Chondrocyte (in vitro differentiated cells): ENCODE data around the gene SPC25. TPM values are rescaled to one million over a fixed set of nuclear protein-coding genes. Genes with fewer than 3 reads are reported as not detected.
"Not testable (repeated sequence)": the region's sequence is repeated elsewhere in the genome, so short reads cannot be mapped to it uniquely, and the experiment has no call there.

Experiments
- DNase-seq: peaks from one replicate; pipeline ENCODE4 v3.0.0; 2021; ENCODE audit warnings: mixed read lengths, low spot score
- H3K27ac Mint-ChIP-seq: one replicate; pipeline ENCODE4 v1.8.0; 2021; ENCODE audit warnings: mild to moderate bottlenecking, moderate library complexity, mixed read lengths; ENCODE audit not compliant: unreplicated experiment
- H3K27me3 Mint-ChIP-seq: 2 replicates; pipeline ENCODE4 v1.8.0; 2021; ENCODE audit warnings: low read depth, mixed read lengths
- H3K36me3 Mint-ChIP-seq: 2 replicates; pipeline ENCODE4 v1.8.0; 2021; ENCODE audit warnings: low read depth, mixed read lengths
- H3K4me1 Mint-ChIP-seq: 2 replicates; pipeline ENCODE4 v1.8.0; 2021; ENCODE audit warnings: low read depth, mild to moderate bottlenecking, mixed read lengths
- H3K4me3 Mint-ChIP-seq: one replicate; pipeline ENCODE4 v1.8.0; 2021; ENCODE audit warnings: mild to moderate bottlenecking, moderate library complexity, mixed read lengths; ENCODE audit not compliant: unreplicated experiment
- H3K9me3 Mint-ChIP-seq: 2 replicates; pipeline ENCODE4 v1.8.0; 2021; ENCODE audit warnings: low read depth, mixed read lengths
- long read RNA-seq: library from polyadenylated mRNA; stranded (forward); transcript quantifications from one replicate; pipeline ENCODE4 v2.0.0, GENCODE V29; 2021
- total RNA-seq: library from RNA; stranded (reverse); gene quantifications from 3 replicates; pipeline ENCODE4 v1.2.1, GENCODE V29; 2021
- TF ChIP-seq, protein P1 (sequence below): fragments of 200-600 bp; sonication (generic); IDR thresholded peaks from 2 replicates; pipeline ENCODE4 v1.5.0; 2021; ENCODE audit warnings: antibody characterized with exemption, mild to moderate bottlenecking, moderate library complexity

Gene SPC25, protein sequence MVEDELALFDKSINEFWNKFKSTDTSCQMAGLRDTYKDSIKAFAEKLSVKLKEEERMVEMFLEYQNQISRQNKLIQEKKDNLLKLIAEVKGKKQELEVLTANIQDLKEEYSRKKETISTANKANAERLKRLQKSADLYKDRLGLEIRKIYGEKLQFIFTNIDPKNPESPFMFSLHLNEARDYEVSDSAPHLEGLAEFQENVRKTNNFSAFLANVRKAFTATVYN
- total RNA-seq = 2.8 to 5.2 TPM (median 4.1 TPM) in 3 replicates
- long read RNA-seq, partial matches to known transcripts = 0 of 4 reads
- long read RNA-seq, other reads (novel, unspliced or antisense) = 0 of 4 reads

DNA sequence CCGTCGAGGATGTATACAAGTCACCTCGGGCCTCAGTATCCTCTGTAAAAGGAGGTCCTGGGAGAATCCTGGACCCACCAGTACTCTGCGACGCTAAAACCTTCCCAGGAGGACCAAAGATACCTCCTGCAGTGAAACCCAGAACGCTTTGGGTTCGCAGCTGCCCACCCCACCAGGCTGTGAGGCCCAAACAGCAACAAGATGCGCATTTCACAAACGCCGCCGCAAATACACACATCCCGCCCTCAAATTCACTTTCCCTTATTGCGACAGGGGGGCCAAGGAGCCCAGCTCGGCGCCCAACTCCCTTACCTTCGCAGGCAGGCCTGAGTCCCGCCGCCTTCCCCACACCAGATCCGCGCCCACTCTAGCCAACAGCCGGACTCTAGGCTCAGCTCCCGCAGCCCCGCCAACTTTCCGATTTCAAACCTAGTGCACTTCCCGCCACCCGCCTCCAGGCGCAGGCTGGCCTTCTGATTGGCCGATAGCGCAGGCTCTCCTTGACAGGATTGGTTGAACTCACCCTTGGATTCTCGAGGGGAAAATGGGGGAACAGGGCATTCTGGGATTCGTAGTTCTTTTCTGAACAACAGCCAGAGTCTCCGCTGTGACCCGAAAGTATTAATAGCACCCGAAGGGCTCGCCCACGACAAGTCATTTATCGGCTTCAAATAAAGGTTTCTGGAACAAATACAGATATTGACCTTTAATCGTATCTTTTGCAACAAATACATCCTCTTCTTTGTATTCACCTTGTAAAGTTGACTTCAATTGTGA lies at the start of gene SPC25:
Gene SPC25 (minus strand): TSS at position 425 of the 777 bp plus-strand sequence. CDS start 911 bp downstream, outside the sequence.
- TF ChIP-seq, protein P1, sequence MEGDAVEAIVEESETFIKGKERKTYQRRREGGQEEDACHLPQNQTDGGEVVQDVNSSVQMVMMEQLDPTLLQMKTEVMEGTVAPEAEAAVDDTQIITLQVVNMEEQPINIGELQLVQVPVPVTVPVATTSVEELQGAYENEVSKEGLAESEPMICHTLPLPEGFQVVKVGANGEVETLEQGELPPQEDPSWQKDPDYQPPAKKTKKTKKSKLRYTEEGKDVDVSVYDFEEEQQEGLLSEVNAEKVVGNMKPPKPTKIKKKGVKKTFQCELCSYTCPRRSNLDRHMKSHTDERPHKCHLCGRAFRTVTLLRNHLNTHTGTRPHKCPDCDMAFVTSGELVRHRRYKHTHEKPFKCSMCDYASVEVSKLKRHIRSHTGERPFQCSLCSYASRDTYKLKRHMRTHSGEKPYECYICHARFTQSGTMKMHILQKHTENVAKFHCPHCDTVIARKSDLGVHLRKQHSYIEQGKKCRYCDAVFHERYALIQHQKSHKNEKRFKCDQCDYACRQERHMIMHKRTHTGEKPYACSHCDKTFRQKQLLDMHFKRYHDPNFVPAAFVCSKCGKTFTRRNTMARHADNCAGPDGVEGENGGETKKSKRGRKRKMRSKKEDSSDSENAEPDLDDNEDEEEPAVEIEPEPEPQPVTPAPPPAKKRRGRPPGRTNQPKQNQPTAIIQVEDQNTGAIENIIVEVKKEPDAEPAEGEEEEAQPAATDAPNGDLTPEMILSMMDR = no peak
- H3K4me3 Mint-ChIP-seq = peak within 1 kb of the TSS; percentile 97
- DNase-seq = peak; percentile 93
- no peaks in the 10 kb centered on the region for H3K9me3 Mint-ChIP-seq
- H3K27ac Mint-ChIP-seq = peak within 1 kb of the TSS; percentile 72
- H3K4me1 Mint-ChIP-seq = peaks cover 18% of the 10 kb centered on the region
- H3K27me3 Mint-ChIP-seq = no peaks in the 10 kb centered on the region
- H3K36me3 Mint-ChIP-seq = no peaks in the 10 kb centered on the region

DNA sequence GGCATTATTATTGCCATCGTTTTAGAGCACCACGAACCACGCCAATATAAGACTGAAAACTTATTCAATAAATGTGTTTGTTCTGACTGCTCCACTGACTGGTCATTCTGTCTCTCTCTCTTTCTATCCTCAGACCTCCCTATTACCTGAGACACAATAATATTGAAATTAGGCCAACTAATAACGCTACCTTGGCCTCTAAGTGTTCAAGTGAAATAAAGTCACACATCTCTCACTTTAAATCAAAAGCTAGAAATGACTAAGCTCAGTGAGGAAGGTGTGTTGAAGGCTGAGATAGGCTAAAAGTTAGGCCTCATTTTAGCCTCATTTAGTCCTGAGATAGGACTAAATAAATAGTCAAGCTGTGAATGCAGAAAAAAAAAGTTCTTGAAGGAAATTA lies 49.7 kb upstream of the SPC25 start:
- DNase-seq = no peak
- TF ChIP-seq, protein P1 = no peak
- no peaks in the 10 kb centered on the region for H3K36me3 Mint-ChIP-seq
- no peak overlapping the region for H3K27ac Mint-ChIP-seq
- H3K4me3 Mint-ChIP-seq = no peak overlapping the region
- peaks cover 3% of the 10 kb centered on the region for H3K27me3 Mint-ChIP-seq
- H3K4me1 Mint-ChIP-seq = no peaks in the 10 kb centered on the region
- no peaks in the 10 kb centered on the region for H3K9me3 Mint-ChIP-seq

DNA sequence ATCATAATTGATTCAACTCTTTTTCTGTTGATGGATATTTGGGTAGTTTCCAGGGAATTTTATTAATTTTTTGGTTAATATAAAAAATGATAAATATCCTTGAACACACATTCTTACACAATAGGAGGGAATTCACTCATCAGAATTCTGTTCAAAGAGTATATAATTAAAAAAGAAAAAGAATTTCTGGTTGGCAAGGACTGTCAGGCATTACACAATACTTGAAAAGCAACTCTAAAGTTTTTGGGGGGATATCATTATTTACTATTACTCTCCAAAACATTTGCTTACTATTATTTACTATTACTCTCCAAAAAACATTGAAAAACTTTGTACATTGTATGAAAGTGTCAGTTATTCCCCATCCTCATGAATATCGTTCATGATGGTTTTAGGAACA lies 48.8 kb upstream of the SPC25 start:
- no peaks in the 10 kb centered on the region for H3K4me1 Mint-ChIP-seq
- TF ChIP-seq, protein P1 = no peak
- no peak overlapping the region for H3K4me3 Mint-ChIP-seq
- no peaks in the 10 kb centered on the region for H3K36me3 Mint-ChIP-seq
- peaks cover 2% of the 10 kb centered on the region for H3K27me3 Mint-ChIP-seq
- no peak overlapping the region for H3K27ac Mint-ChIP-seq
- no peaks in the 10 kb centered on the region for H3K9me3 Mint-ChIP-seq
- DNase-seq = no peak

DNA sequence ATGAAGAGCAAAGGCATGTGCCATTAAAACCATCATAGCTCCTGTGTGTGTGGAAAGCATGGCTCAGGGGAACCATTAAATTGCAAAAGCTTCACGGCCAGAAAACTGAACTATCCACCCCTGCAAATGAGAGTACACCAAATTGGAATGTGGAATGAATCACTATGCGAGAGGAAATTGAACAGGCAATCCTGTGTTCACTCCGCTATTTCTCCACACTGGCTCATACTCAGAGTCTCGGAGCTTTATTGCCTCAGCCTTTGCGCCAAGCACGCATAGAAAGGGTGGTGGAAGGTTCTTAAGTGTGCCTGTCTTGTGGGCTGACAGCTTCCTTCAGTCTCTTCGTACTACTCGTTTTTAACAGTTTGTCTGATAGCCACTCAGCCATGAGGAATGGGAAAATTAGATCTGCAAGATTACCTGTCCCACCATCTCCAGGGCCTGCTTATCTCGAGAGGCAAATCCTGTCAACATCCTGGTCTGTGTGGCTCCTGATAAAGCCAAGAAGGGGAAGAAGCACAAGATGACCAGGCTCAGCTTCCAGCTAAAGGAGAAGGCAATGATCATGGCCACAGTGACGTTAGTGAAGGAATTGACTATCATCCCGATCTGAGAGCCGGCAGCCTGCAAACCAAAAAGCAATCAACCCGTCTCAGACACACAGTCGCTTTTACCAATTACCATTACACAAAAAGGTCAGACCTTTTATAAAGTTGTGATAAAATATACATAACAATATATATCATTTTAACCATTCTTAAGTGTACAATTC lies 45.8 kb upstream of the SPC25 start:
- Mint-ChIP-seq H3K4me3 (no peak overlapping the region), H3K27ac (no peak overlapping the region), H3K4me1 (no peaks in the 10 kb centered on the region), H3K36me3 (no peaks in the 10 kb centered on the region), H3K9me3 (no peaks in the 10 kb centered on the region), H3K27me3 (no peaks in the 10 kb centered on the region)
- DNase-seq = no peak
- TF ChIP-seq, protein P1 = no peak

DNA sequence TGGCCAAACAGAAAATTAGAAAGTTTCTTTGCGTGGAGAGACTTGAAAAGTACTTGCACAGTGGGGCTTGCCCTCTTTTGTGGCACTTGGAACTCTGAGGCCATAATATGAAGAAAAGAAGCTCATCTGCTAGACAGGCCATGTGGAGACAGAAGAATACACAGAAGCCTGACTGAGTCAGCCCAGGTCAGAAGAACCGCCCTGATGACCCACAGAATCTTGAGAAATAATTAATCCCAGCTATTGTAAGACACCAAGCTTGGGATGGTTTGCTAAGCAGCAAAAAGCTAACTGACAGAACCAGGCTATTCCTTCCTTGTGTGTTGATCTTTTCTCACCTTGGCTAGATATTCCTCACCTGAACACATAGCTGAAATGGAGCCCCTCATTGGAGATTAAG lies 44.6 kb upstream of the SPC25 start:
- H3K27me3 Mint-ChIP-seq = no peaks in the 10 kb centered on the region
- no peak overlapping the region for H3K27ac Mint-ChIP-seq
- no peaks in the 10 kb centered on the region for H3K9me3 Mint-ChIP-seq
- H3K36me3 Mint-ChIP-seq = no peaks in the 10 kb centered on the region
- H3K4me1 Mint-ChIP-seq = no peaks in the 10 kb centered on the region
- TF ChIP-seq, protein P1 = no peak
- no peak for DNase-seq
- H3K4me3 Mint-ChIP-seq = no peak overlapping the region

DNA sequence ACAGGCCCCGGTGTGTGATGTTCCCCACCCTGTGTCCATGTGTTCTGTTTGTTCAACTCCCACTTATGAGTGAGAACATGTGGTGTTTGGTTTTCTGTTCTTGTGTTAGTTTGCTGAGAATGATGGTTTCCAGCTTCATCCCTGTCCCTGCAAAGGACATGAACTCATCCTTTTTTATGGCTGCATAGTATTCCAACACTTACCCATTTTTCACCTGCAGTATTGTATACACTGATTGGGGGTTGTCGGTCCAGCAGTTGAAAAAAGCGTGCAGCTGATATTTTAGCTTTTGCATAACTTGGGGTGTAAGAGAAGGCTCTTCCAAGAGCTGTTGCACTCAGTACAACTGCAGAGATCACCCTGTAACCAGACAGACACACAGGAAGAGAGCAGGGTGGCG lies 41.9 kb upstream of the SPC25 start:
- not testable (repeated sequence) for H3K9me3 Mint-ChIP-seq, H3K4me3 Mint-ChIP-seq, H3K36me3 Mint-ChIP-seq, H3K27ac Mint-ChIP-seq, H3K27me3 Mint-ChIP-seq, DNase-seq
- peaks cover 26% of the 10 kb centered on the region for H3K4me1 Mint-ChIP-seq
